Brain microvascular endothelial cell (primary cell): ENCODE results near the gene PHOX2A.
"Not testable (repeated sequence)": the region's sequence is repeated elsewhere in the genome, so short reads cannot be mapped to it uniquely, and the experiment has no call there.

ENCODE experiments used
- DNase-seq: peaks from one replicate; pipeline ENCODE4 v3.0.0-alpha.2; 2020
- H3K27ac ChIP-seq: fragments of 250-450 bp; sonication (Bioruptor Pico); 2 replicates; pipeline ENCODE4 v1.5.1; 2020; ENCODE audit warnings: mild to moderate bottlenecking, moderate library complexity
- H3K27me3 ChIP-seq: fragments of 250-450 bp; sonication (Bioruptor Pico); replicated peaks from 2 replicates; pipeline ENCODE4 v1.5.1; 2020; ENCODE audit warnings: mild to moderate bottlenecking
- H3K36me3 ChIP-seq: fragments of 250-450 bp; sonication (Bioruptor Pico); replicated peaks from 2 replicates; pipeline ENCODE4 v1.5.1; 2020; ENCODE audit warnings: mild to moderate bottlenecking
- H3K4me3 ChIP-seq: 2 replicates; pipeline ENCODE4 v1.5.1; 2011; ENCODE audit warnings: low read depth, mild to moderate bottlenecking, control low read depth, low read length, moderate library complexity
- CTCF ChIP-seq: IDR thresholded peaks from 2 replicates; pipeline ENCODE4 v1.5.1; 2011; ENCODE audit warnings: low read depth, mild to moderate bottlenecking, moderate library complexity, low read length, control low read depth, inconsistent platforms; ENCODE audit errors: missing control alignments
- in situ Hi-C: cut with HindIII; loops from 2 replicates; pipeline ENCODE4 v1.10.0; 2017; ENCODE audit warnings: low sequenced_read_pairs, low pct_ligation_motif_present

The PHOX2A gene

GRCh38 chr11:72217841-72218240, 26.1 kb downstream of the PHOX2A start:
- no peak for DNase-seq
- Histone ChIP-seq H3K27me3 (peaks cover 4% of the 10 kb centered on the region), H3K4me3 (no peak overlapping the region), H3K36me3 (no peaks in the 10 kb centered on the region), H3K27ac (no peak overlapping the region)
- in situ Hi-C loops: no loop called here
- TF ChIP-seq CTCF: no peak

- Histone ChIP-seq H3K27ac (no peak within 1 kb of the TSS), H3K4me3 (no peak within 1 kb of the TSS), H3K36me3 (no peaks in the 10 kb centered on the region), H3K27me3 (peaks cover 4% of the 10 kb centered on the region)
- no peak for TF ChIP-seq CTCF
- in situ Hi-C loops: no loop called here
- no peak for DNase-seq
These were observed 27.3 kb downstream of the PHOX2A start, which contains the start of gene FOLR2 for GRCh38 chr11:72216638-72217037. TSS of gene FOLR2 (plus strand) at chr11:72216794. CDS start at chr11:72218585, 1,791 bp downstream.

- in situ Hi-C loops: no loop called here
- TF ChIP-seq CTCF: no peak
- no peak overlapping the region for H3K4me3 ChIP-seq
- no peaks in the 10 kb centered on the region for H3K27me3 ChIP-seq
- no peaks in the 10 kb centered on the region for H3K36me3 ChIP-seq
- no peak for DNase-seq
- no peak overlapping the region for H3K27ac ChIP-seq
These were observed 34.9 kb downstream of the PHOX2A start for GRCh38 chr11:72209101-72209500.

- Histone ChIP-seq H3K4me3 (no peak overlapping the region), H3K36me3 (no peaks in the 10 kb centered on the region), H3K27ac (no peak overlapping the region), H3K27me3 (no peaks in the 10 kb centered on the region)
- in situ Hi-C loops: no loop called here
- DNase-seq: no peak
- TF ChIP-seq CTCF: no peak
These were observed 35.7 kb downstream of the PHOX2A start for GRCh38 chr11:72208281-72208680.

- H3K36me3 ChIP-seq, H3K4me3 ChIP-seq, DNase-seq, H3K27ac ChIP-seq, in situ Hi-C loops, H3K27me3 ChIP-seq: not testable (repeated sequence)
These were observed 37.2 kb downstream of the PHOX2A start for GRCh38 chr11:72206794-72207193.

- in situ Hi-C loops: no loop called here
- Histone ChIP-seq H3K27ac (no peak overlapping the region), H3K36me3 (no peaks in the 10 kb centered on the region), H3K27me3 (no peaks in the 10 kb centered on the region), H3K4me3 (no peak overlapping the region)
- TF ChIP-seq CTCF: no peak
- no peak for DNase-seq
These were observed 39.1 kb downstream of the PHOX2A start for GRCh38 chr11:72204886-72205285.
